Breast epithelium (tissue), 4 donors: ENCODE results near the gene GFPT2. TPM values are rescaled to one million over a fixed set of nuclear protein-coding genes. Genes with fewer than 3 reads are reported as not detected.

Experiments used
- DNase-seq, 2 donors: peaks; one replicate each; pipeline ENCODE4 v3.0.0-alpha.2; 2019; ENCODE audit warnings: low spot score in 2 of 2
- H3K27ac ChIP-seq, 2 donors: fragments of 200-600 bp; sonication (generic) in 1 of 2; one replicate each; pipeline ENCODE4 v1.5.1; 2016 to 2019; ENCODE audit warnings: mild to moderate bottlenecking in 1 of 2
- H3K27me3 ChIP-seq, 2 donors: fragments of 200-600 bp; sonication (generic) in 1 of 2; one replicate each; pipeline versions ENCODE4 v1.5.1 to v1.6.0; 2017 to 2019; ENCODE audit warnings: control low read depth in 1 of 2, mild to moderate bottlenecking in 1 of 2
- H3K36me3 ChIP-seq: fragments of 200-600 bp; one replicate; pipeline ENCODE4 v1.5.1; 2019
- H3K4me1 ChIP-seq, 2 donors: fragments of 200-600 bp; sonication (generic); one replicate each; pipeline ENCODE4 v1.5.1; 2016 to 2019; ENCODE audit warnings: control low read depth in 1 of 2
- H3K4me3 ChIP-seq, 3 donors: fragments of 200-600 bp; sonication (generic); 1 replicate in 2 of 3; 2 replicates in 1 of 3; pipeline ENCODE4 v1.5.1; 2016 to 2019; ENCODE audit warnings: mild to moderate bottlenecking in 3 of 3, moderate library complexity in 2 of 3
- H3K9me3 ChIP-seq, 2 donors: fragments of 200-600 bp; sonication (generic) in 1 of 2; one replicate each; pipeline ENCODE4 v1.5.1; 2016 to 2019; ENCODE audit warnings: control low read depth in 1 of 2
- POLR2A ChIP-seq: fragments of 450-650 bp; IDR thresholded peaks from one replicate; pipeline ENCODE4 v1.6.1; 2016; ENCODE audit warnings: antibody characterized with exemption, mild to moderate bottlenecking, moderate library complexity
- POLR2AphosphoS5 ChIP-seq, 3 donors: sonication (generic); formaldehyde crosslinking; IDR thresholded peaks; one replicate each; pipeline ENCODE4 v1.6.1; 2017; ENCODE audit warnings: antibody characterized with exemption in 3 of 3
- intact Hi-C: fragments of 100-400 bp; cut with DNase I; formaldehyde crosslinking; loops from one replicate; pipeline ENCODE4 v1.15.1; 2023; ENCODE audit warnings: low total_unique reads
- total RNA-seq, 3 donors: library from RNA; depleted of rRNA; stranded (reverse); fragments of >200 nt; gene quantifications; one replicate each; pipeline ENCODE4 v1.1.0, GENCODE V29; 2016
- TF ChIP-seq, protein P1 (sequence below), 3 donors: fragments of 450-650 bp; IDR thresholded peaks; one replicate each; pipeline ENCODE4 v1.5.1; 2016 to 2017; ENCODE audit warnings: antibody characterized with exemption in 3 of 3, mild to moderate bottlenecking in 3 of 3, moderate library complexity in 3 of 3

The GFPT2 gene
- total RNA-seq, 3 donors from 2014 or later, result 27.2 to 60.0 (median 52.5) TPM

DNA sequence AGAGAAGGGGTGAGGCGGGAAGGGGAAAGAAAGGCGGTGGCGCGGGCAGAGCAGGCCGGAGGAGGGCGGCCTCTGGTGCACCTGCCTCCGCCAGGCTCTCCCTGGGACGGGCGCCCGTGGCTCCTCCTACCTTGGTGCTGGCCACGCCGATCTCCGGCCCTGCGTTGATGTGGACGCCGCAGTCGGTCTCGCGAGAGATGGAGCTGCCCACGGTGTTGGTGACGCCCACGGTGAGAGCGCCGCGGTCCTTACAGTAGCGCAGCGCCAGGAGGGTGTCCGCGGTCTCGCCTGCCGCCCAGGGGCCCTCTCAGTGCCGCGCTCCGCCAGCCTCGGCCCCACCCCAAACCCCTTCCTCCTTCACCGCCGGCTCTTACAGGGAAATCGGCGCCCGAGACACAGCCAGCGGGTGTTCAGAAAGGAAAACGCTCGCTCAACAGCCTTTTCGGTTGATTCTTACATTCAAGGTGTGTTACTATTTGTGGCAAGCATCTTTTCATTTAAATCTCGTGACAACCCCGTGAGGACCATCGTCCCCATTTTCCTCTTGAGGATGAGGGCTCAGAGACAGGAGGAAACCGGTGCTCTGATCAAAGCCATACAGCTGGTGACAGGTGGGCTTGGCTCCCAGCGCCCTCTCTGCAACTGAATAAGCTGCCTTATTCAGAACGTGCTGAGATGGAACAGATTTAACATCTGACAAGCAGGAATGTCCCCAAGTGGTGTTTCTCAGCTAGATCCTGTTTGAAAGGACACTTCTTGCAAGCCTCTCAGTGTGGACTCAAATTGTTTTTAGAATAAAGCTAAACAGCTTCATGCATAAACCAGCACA lies 39.2 kb downstream of the GFPT2 start:
- TF ChIP-seq, protein P1, sequence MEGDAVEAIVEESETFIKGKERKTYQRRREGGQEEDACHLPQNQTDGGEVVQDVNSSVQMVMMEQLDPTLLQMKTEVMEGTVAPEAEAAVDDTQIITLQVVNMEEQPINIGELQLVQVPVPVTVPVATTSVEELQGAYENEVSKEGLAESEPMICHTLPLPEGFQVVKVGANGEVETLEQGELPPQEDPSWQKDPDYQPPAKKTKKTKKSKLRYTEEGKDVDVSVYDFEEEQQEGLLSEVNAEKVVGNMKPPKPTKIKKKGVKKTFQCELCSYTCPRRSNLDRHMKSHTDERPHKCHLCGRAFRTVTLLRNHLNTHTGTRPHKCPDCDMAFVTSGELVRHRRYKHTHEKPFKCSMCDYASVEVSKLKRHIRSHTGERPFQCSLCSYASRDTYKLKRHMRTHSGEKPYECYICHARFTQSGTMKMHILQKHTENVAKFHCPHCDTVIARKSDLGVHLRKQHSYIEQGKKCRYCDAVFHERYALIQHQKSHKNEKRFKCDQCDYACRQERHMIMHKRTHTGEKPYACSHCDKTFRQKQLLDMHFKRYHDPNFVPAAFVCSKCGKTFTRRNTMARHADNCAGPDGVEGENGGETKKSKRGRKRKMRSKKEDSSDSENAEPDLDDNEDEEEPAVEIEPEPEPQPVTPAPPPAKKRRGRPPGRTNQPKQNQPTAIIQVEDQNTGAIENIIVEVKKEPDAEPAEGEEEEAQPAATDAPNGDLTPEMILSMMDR (IDR thresholded peaks at IDR 0.05), result no peak
- TF ChIP-seq POLR2AphosphoS5 (IDR thresholded peaks at IDR 0.05), result no peak
- TF ChIP-seq POLR2A, result no peak
- intact Hi-C loops, result no loop called here
- Histone ChIP-seq H3K4me1 (no peaks in the 10 kb centered on the region), H3K27ac (peak overlapping the region in 1 of 2 donors; percentile 54), H3K9me3 (no peaks in the 10 kb centered on the region), H3K4me3 (peak overlapping the region in 1 of 3 donors; percentile 52), H3K27me3 (no peaks in the 10 kb centered on the region), H3K36me3 (no peaks in the 10 kb centered on the region)
- peak in 1 of 2 donors; percentile 74 for DNase-seq

DNA sequence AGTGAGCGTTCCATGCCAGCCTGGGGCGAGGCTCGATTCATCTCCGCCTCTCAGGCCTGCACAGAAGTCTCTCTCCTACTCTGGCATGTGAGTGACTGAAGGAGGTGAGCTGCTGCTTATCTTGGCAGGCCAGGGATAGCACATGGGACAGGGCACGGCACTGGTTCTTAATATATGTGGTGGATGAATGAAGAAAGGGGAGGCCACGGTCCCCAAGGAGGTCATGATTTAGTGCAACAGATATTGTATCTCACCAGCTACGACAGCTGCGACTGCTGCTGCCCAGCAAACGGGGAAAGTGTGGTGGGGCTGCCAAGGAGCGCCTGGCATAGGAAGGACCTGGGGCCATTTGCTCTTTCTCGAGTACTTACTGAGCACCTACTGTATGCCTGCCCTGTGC lies 41.9 kb downstream of the GFPT2 start:
- Histone ChIP-seq H3K27me3 (no peaks in the 10 kb centered on the region), H3K9me3 (no peaks in the 10 kb centered on the region), H3K4me3 (no peak overlapping the region), H3K36me3 (no peaks in the 10 kb centered on the region), H3K4me1 (no peaks in the 10 kb centered on the region), H3K27ac (no peak overlapping the region)
- intact Hi-C loops, result no loop called here
- no peak for DNase-seq
- no peak for TF ChIP-seq POLR2AphosphoS5 (IDR thresholded peaks at IDR 0.05)

DNA sequence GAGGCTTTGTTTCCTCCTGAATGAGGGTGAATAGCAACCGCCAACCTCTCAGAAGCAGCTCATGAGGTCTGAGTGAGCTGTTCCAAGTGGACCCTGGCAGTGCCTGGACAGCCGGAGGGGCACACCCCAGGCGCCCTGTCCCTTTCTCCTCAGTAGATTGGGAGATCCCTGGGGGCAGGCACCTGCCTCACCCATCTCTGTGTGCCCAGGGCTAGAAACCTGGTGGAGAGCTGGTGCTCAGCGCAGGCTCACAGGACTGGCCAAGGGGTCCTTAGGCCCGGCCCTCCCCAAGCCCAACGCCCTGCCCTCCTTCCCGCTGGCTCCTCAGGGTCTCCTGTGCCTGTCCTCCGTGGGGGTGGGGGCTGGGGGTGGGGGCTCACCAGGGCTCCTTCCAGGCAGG lies 46.3 kb downstream of the GFPT2 start:
- DNase-seq, result no peak
- intact Hi-C loops, result no loop called here
- TF ChIP-seq POLR2A (no peak), POLR2AphosphoS5 (IDR thresholded peaks at IDR 0.05) (no peak)
- TF ChIP-seq, protein P1 (IDR thresholded peaks at IDR 0.05), result no peak
- H3K27ac ChIP-seq, result no peak overlapping the region
- no peaks in the 10 kb centered on the region for H3K4me1 ChIP-seq
- H3K36me3 ChIP-seq, result no peaks in the 10 kb centered on the region
- H3K9me3 ChIP-seq, result no peaks in the 10 kb centered on the region
- H3K4me3 ChIP-seq, result no peak overlapping the region
- no peaks in the 10 kb centered on the region for H3K27me3 ChIP-seq

DNA sequence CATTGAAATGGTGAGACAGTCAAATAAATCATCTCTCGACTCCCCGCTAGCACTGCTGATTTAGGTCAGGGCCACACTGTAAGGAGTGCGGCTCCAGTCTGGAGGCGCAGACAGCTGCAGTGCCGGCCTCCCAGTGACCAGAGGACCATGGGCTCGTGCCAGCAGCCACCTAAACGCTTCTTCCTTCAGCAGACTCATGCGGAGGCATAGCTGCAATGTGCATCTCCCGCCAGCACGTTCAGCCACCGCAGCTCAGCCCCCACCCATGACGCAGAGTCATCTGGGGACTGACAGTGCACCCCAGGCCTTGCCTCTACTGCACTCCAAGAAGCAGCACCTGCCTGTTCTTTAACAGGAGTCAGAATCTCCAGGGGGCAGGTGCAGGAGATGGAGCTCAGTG lies 47.7 kb downstream of the GFPT2 start:
- Histone ChIP-seq H3K27ac (no peak overlapping the region), H3K4me3 (no peak overlapping the region), H3K36me3 (no peaks in the 10 kb centered on the region), H3K4me1 (no peaks in the 10 kb centered on the region), H3K9me3 (no peaks in the 10 kb centered on the region), H3K27me3 (no peaks in the 10 kb centered on the region)
- no peak for DNase-seq
- intact Hi-C loops, result no loop called here
- TF ChIP-seq, protein P1 (IDR thresholded peaks at IDR 0.05), result no peak
- TF ChIP-seq POLR2AphosphoS5 (IDR thresholded peaks at IDR 0.05), result no peak
- no peak for TF ChIP-seq POLR2A

DNA sequence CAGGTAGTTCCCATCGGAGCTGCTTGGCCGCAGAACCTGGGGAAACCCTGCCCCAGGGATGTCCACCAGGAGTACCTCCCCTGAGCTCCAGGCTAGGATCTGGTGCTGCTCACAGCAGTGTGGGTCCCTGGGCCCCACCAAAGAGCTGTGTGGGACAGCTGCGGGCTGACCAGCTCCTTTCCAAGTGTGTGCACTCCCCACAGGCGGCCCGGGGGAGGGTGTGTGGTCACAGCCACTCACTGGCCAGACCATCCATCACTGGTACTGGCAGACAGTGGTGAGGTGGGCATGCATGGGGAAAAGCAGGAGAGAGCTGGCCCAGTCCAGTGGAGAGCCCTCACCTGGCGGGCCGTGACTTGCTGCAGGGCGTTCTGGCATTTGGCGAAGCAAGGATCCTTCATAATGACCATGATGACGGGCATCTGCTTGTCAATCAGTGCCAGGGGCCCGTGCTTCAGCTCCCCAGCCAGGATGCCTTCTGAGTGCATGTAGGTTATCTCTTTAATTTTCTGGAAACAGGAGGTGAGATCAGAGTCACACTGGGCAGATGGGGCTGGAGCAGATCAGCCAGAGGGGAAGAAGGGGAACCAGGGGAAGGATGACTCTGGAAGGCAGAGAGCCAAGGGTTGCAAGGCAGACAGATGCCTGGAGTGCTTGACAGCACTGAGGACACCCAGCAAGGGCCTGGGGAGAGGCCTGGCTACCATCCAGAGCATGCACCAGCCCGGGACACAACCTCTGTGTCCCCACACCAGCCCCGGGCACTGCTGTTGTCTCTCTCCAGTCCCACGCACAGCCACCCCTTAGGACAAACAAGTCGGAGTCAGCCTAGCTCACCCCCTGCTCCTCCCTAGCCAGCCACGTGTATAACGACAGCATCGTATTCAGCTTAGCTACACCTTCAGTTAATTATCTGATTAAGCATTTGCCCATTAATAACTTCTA lies 48.4 kb downstream of the GFPT2 start:
- intact Hi-C loops, result loop anchor here (1.0 kb wide), 1 partner anchor 36 kb away; no protein-coding TSS in a partner anchor
- Histone ChIP-seq H3K27ac (no peak overlapping the region), H3K4me1 (no peaks in the 10 kb centered on the region), H3K27me3 (no peaks in the 10 kb centered on the region), H3K4me3 (no peak overlapping the region), H3K9me3 (no peaks in the 10 kb centered on the region), H3K36me3 (no peaks in the 10 kb centered on the region)
- no peak for DNase-seq
- TF ChIP-seq POLR2AphosphoS5 (IDR thresholded peaks at IDR 0.05) (no peak), POLR2A (no peak)
- TF ChIP-seq, protein P1 (IDR thresholded peaks at IDR 0.05), result no peak
